ENCODE data around the gene CCNA2.

- TF ChIP-seq, protein P1, sequence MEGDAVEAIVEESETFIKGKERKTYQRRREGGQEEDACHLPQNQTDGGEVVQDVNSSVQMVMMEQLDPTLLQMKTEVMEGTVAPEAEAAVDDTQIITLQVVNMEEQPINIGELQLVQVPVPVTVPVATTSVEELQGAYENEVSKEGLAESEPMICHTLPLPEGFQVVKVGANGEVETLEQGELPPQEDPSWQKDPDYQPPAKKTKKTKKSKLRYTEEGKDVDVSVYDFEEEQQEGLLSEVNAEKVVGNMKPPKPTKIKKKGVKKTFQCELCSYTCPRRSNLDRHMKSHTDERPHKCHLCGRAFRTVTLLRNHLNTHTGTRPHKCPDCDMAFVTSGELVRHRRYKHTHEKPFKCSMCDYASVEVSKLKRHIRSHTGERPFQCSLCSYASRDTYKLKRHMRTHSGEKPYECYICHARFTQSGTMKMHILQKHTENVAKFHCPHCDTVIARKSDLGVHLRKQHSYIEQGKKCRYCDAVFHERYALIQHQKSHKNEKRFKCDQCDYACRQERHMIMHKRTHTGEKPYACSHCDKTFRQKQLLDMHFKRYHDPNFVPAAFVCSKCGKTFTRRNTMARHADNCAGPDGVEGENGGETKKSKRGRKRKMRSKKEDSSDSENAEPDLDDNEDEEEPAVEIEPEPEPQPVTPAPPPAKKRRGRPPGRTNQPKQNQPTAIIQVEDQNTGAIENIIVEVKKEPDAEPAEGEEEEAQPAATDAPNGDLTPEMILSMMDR (conservative IDR thresholded peaks at IDR 0.05; ENCODE audit: low read depth, low read length), result no peak
- TF ChIP-seq EZH2 (IDR thresholded peaks at IDR 0.05; ENCODE audit: borderline replicate concordance, low read depth, low read length, poor library complexity, severe bottlenecking), result no peak
Observed at GRCh38 chr4:121806411-121806810, 17.3 kb downstream of the CCNA2 start.

Data from A673 (cell line).